ENCODE data around the gene TMEM185A.
"Not testable (repeated sequence)": the region's sequence is repeated elsewhere in the genome, so short reads cannot be mapped to it uniquely, and the experiment has no call there.

GRCh38 chrX:149585631-149586030, 46.0 kb downstream of the TMEM185A start:
- TF ChIP-seq POLR2A, CTCF (IDR thresholded peaks at IDR 0.05): not testable (repeated sequence)

Data from prostate gland (tissue), 2 donors.